ENCODE measurements around the gene ARHGEF7.

The ARHGEF7 gene

DNA sequence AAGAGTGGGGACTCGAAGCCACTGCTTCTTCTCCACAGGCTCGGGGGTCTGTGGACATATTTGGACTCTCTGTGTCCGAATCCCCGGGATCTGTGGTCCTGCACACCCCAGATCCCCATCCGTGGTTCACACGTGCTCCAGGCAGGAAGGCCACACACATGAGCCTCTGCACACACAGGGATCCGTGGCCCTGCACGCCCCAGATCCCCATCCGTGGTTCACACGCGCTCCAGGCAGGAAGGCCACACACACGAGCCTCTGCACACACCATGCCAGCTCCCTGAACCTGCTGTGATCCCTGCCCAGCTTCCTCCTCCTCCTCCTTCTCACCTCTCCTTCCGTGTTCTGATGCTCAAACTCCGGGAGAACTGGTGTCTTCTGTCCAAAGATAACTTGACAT is 208.4 kb downstream of the ARHGEF7 start:
- TF ChIP-seq, protein P1, sequence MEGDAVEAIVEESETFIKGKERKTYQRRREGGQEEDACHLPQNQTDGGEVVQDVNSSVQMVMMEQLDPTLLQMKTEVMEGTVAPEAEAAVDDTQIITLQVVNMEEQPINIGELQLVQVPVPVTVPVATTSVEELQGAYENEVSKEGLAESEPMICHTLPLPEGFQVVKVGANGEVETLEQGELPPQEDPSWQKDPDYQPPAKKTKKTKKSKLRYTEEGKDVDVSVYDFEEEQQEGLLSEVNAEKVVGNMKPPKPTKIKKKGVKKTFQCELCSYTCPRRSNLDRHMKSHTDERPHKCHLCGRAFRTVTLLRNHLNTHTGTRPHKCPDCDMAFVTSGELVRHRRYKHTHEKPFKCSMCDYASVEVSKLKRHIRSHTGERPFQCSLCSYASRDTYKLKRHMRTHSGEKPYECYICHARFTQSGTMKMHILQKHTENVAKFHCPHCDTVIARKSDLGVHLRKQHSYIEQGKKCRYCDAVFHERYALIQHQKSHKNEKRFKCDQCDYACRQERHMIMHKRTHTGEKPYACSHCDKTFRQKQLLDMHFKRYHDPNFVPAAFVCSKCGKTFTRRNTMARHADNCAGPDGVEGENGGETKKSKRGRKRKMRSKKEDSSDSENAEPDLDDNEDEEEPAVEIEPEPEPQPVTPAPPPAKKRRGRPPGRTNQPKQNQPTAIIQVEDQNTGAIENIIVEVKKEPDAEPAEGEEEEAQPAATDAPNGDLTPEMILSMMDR (conservative IDR thresholded peaks at IDR 0.05; ENCODE audit: low read length): no peak
- no peak for DNase-seq (ENCODE audit: low read depth)
- no peak overlapping the region for H3K4me3 ChIP-seq (ENCODE audit: low read length)

DNA sequence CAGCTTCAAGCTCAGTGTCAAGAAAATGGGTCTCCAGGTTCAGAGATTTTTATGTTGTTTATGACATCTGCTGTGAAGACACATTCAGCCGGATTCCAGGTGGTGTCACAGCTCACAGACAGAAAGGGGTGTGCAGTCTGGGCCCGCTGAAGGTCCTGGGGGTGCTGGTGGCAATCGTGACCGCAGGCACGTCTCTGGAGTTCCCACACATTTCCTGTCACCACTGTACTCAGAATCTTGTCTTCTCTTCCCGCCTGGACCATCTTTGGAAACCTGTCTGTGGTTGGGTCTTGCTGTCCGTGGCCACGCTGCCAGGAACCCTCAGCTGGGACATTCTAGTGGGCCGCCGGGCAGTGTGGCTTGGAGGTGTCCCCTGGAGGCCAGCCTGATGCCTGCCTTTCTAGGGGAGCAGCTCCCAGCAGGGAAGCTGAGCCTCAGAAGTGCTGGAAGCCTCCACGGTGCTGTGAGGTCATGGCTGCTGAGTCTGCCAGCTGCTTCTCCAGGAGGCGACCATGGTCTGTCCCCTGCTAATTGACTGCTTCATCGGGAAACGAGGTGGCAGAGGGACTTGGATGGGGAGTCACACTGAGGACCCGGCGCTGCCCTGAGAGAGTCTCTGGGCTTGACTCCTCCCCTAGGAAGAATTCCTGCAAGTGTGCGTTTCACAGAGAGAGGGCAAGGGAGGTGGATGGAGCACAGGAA is 209.0 kb downstream of the ARHGEF7 start:
- DNase-seq (ENCODE audit: low read depth): no peak
- no peak overlapping the region for H3K4me3 ChIP-seq (ENCODE audit: low read length)
- TF ChIP-seq, protein P1 (conservative IDR thresholded peaks at IDR 0.05; ENCODE audit: low read length): no peak

DNA sequence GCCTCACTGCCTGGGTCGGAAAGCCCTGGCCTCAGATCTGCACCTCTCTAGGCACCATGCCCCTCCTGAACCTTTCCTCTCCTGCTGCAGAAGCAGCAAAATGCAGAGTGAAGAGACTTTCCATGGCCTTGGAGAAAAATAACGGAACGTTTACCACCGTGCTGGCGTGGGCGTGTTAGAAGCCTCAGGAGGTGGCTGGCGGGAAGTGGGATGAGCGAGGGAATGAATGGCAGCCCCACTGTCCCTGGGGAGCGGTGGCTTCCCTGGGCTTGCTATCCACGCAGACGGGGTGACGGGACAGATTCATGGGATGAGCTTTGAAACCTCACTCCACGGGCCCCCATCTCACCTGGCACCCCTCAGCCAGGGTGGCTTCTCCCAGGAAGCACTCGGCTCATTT is 209.6 kb downstream of the ARHGEF7 start:
- no peak for DNase-seq (ENCODE audit: low read depth)
- no peak overlapping the region for H3K4me3 ChIP-seq (ENCODE audit: low read length)
- TF ChIP-seq, protein P1 (conservative IDR thresholded peaks at IDR 0.05; ENCODE audit: low read length): no peak

DNA sequence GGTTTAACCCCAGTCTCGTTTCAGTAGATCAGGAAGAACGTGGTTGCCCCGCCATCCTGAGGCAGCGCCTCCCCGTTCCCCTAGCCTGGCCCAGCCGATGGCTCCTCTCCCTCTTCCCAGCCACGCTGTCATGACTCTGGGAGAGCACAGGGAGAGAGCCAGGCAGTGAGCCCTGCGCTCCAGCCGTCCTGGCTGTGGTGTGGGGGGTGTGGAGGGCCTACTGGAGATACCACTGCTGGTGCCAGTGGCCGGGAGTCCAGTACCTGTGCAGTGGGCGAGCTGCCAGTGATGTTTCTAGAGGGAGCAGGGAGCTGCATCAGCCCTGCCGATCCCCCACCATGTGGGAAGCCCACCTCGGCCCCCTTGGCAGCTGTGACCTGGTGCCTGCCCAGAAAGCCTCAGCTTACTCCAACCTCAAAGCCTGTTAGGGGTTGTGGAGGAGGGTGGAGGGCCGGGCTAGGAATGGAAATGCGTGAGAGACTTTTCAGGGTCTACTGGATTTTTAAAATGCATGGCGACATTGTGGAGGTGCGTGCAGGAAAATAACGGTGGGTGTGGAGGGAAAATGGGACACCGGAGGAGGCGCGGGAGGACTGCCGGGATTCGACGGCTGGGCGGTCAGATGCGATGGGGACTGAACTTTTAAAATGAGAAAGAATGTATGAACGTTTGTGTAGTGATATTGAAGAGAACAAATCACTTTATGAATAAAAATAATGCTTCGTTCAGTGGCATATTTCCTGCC is 210.2 kb downstream of the ARHGEF7 start:
- no peak overlapping the region for H3K4me3 ChIP-seq (ENCODE audit: low read length)
- no peak for DNase-seq (ENCODE audit: low read depth)
- TF ChIP-seq, protein P1 (conservative IDR thresholded peaks at IDR 0.05; ENCODE audit: low read length): no peak

DNA sequence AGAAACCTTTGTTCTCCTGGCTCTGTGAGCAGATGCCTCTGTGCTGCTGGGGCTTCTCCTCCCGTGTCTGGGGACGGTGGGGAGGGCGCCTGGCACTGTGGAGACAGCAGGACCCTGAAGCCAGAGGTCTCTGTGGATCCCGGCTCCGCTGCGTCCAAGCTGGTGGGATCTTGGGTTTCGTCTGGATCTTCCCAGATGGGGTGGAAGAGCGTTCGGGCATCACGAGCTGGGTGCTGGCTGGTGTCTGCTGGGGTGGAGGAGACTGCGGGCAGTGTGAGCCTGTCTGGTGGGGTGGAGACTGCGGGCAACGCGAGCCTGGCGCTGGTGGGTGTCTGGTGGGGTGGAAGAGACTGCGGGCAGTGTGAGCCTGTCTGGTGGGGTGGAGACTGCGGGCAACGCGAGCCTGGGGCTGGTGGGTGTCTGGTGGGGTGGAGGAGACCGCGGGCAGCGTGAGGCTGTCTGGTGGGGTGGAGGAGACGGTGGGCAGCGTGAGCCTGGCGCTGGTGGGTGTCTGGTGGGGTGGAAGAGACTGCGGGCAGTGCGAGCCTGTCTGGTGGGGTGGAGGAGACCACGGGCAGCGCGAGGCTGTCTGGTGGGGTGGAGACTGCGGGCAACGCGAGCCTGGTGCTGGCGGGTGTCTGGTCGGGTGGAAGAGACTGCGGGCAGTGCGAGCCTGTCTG is 211.0 kb downstream of the ARHGEF7 start:
- H3K4me3 ChIP-seq (ENCODE audit: low read length): no peak overlapping the region
- no peak for DNase-seq (ENCODE audit: low read depth)
- TF ChIP-seq, protein P1 (conservative IDR thresholded peaks at IDR 0.05; ENCODE audit: low read length): no peak

DNA sequence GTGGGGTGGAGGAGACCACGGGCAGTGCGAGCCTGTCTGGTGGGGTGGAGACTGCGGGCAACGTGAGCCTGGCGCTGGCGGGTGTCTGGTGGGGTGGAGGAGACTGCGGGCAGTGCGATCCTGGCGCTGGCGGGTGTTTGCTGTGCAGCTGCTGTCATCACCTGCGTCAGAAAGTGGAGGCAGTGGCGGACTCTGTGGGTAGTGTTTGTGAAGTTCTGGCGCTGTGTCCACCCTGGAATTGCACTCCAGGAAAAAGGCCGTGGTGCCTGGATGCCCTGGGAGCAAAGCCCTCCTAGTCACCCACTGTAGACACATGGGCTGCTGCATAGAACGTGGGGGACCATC is 211.5 kb downstream of the ARHGEF7 start:
- no peak overlapping the region for H3K4me3 ChIP-seq (ENCODE audit: low read length)
- TF ChIP-seq, protein P1 (conservative IDR thresholded peaks at IDR 0.05; ENCODE audit: low read length): no peak
- DNase-seq (ENCODE audit: low read depth): no peak

Measured in AG10803 (cell line).